Measurements from ENCODE around the gene ABCG1.
"Not testable (repeated sequence)": the region's sequence is repeated elsewhere in the genome, so short reads cannot be mapped to it uniquely, and the experiment has no call there.

Gene ABCG1

GRCh38 chr21:42290505-42290904 is 71.6 kb downstream of the ABCG1 start:
- H3K9me3 ChIP-seq (ENCODE audit: control insufficient read depth in 1 of 2, low read length in 2 of 2): no peaks in the 10 kb centered on the region
- H3K4me3 ChIP-seq (ENCODE audit: low read depth in 1 of 2, low read length in 2 of 2): no peak overlapping the region
- no peaks in the 10 kb centered on the region for H3K4me1 ChIP-seq (ENCODE audit: control insufficient read depth in 1 of 2, insufficient read depth in 2 of 2, low read length in 2 of 2)
- H3K9ac ChIP-seq (ENCODE audit: low read depth in 1 of 2, low read length in 2 of 2): no peak overlapping the region
- no peak overlapping the region for H3K27ac ChIP-seq (ENCODE audit: low read depth, low read length)
- H3K27me3 ChIP-seq (ENCODE audit: control insufficient read depth in 1 of 2, insufficient read depth in 2 of 2, low read length in 2 of 2): peaks cover 5 to 7% of the 10 kb centered on the region in 2 donors
- peaks cover 0 to 8% of the 10 kb centered on the region in 2 donors for H3K36me3 ChIP-seq (ENCODE audit: control insufficient read depth in 1 of 2, insufficient read depth in 2 of 2, low read length in 2 of 2)

GRCh38 chr21:42291003-42291750 is 72.2 kb downstream of the ABCG1 start:
- Histone ChIP-seq H3K9ac (ENCODE audit: low read depth in 1 of 2, low read length in 2 of 2) (no peak overlapping the region), H3K27ac (ENCODE audit: low read depth, low read length) (no peak overlapping the region), H3K4me3 (ENCODE audit: low read depth in 1 of 2, low read length in 2 of 2) (no peak overlapping the region), H3K4me1 (ENCODE audit: control insufficient read depth in 1 of 2, insufficient read depth in 2 of 2, low read length in 2 of 2) (no peaks in the 10 kb centered on the region), H3K9me3 (ENCODE audit: control insufficient read depth in 1 of 2, low read length in 2 of 2) (no peaks in the 10 kb centered on the region), H3K27me3 (ENCODE audit: control insufficient read depth in 1 of 2, insufficient read depth in 2 of 2, low read length in 2 of 2) (peaks cover 5 to 7% of the 10 kb centered on the region in 2 donors), H3K36me3 (ENCODE audit: control insufficient read depth in 1 of 2, insufficient read depth in 2 of 2, low read length in 2 of 2) (peaks cover 0 to 8% of the 10 kb centered on the region in 2 donors)

- Histone ChIP-seq H3K27ac (ENCODE audit: low read depth, low read length) (no peak overlapping the region), H3K36me3 (ENCODE audit: control insufficient read depth in 1 of 2, insufficient read depth in 2 of 2, low read length in 2 of 2) (peaks cover 0 to 8% of the 10 kb centered on the region in 2 donors), H3K4me1 (ENCODE audit: control insufficient read depth in 1 of 2, insufficient read depth in 2 of 2, low read length in 2 of 2) (no peaks in the 10 kb centered on the region), H3K4me3 (ENCODE audit: low read depth in 1 of 2, low read length in 2 of 2) (no peak overlapping the region), H3K9ac (ENCODE audit: low read depth in 1 of 2, low read length in 2 of 2) (no peak overlapping the region), H3K27me3 (ENCODE audit: control insufficient read depth in 1 of 2, insufficient read depth in 2 of 2, low read length in 2 of 2) (peaks cover 5 to 7% of the 10 kb centered on the region in 2 donors), H3K9me3 (ENCODE audit: control insufficient read depth in 1 of 2, low read length in 2 of 2) (no peaks in the 10 kb centered on the region)
Observed at GRCh38 chr21:42291751-42292562, 73.0 kb downstream of the ABCG1 start.

GRCh38 chr21:42292563-42293142 is 73.7 kb downstream of the ABCG1 start:
- not testable (repeated sequence) for H3K4me1 ChIP-seq (ENCODE audit: control insufficient read depth in 1 of 2, insufficient read depth in 2 of 2, low read length in 2 of 2); H3K27ac ChIP-seq (ENCODE audit: low read depth, low read length); H3K9ac ChIP-seq (ENCODE audit: low read depth in 1 of 2, low read length in 2 of 2); H3K4me3 ChIP-seq (ENCODE audit: low read depth in 1 of 2, low read length in 2 of 2); H3K27me3 ChIP-seq (ENCODE audit: control insufficient read depth in 1 of 2, insufficient read depth in 2 of 2, low read length in 2 of 2); H3K36me3 ChIP-seq (ENCODE audit: control insufficient read depth in 1 of 2, insufficient read depth in 2 of 2, low read length in 2 of 2); H3K9me3 ChIP-seq (ENCODE audit: control insufficient read depth in 1 of 2, low read length in 2 of 2)

GRCh38 chr21:42293649-42294272 is 74.8 kb downstream of the ABCG1 start:
- H3K27ac ChIP-seq (ENCODE audit: low read depth, low read length): no peak overlapping the region
- H3K27me3 ChIP-seq (ENCODE audit: control insufficient read depth in 1 of 2, insufficient read depth in 2 of 2, low read length in 2 of 2): peaks cover 5 to 7% of the 10 kb centered on the region in 2 donors
- no peaks in the 10 kb centered on the region for H3K4me1 ChIP-seq (ENCODE audit: control insufficient read depth in 1 of 2, insufficient read depth in 2 of 2, low read length in 2 of 2)
- no peak overlapping the region for H3K9ac ChIP-seq (ENCODE audit: low read depth in 1 of 2, low read length in 2 of 2)
- H3K36me3 ChIP-seq (ENCODE audit: control insufficient read depth in 1 of 2, insufficient read depth in 2 of 2, low read length in 2 of 2): peaks cover 0 to 8% of the 10 kb centered on the region in 2 donors
- H3K4me3 ChIP-seq (ENCODE audit: low read depth in 1 of 2, low read length in 2 of 2): no peak overlapping the region
- no peaks in the 10 kb centered on the region for H3K9me3 ChIP-seq (ENCODE audit: control insufficient read depth in 1 of 2, low read length in 2 of 2)

GRCh38 chr21:42294273-42294880 is 75.4 kb downstream of the ABCG1 start:
- no peak overlapping the region for H3K27ac ChIP-seq (ENCODE audit: low read depth, low read length)
- H3K4me1 ChIP-seq (ENCODE audit: control insufficient read depth in 1 of 2, insufficient read depth in 2 of 2, low read length in 2 of 2): no peaks in the 10 kb centered on the region
- H3K36me3 ChIP-seq (ENCODE audit: control insufficient read depth in 1 of 2, insufficient read depth in 2 of 2, low read length in 2 of 2): peaks cover 0 to 8% of the 10 kb centered on the region in 2 donors
- no peak overlapping the region for H3K4me3 ChIP-seq (ENCODE audit: low read depth in 1 of 2, low read length in 2 of 2)
- H3K9me3 ChIP-seq (ENCODE audit: control insufficient read depth in 1 of 2, low read length in 2 of 2): no peaks in the 10 kb centered on the region
- peaks cover 5 to 7% of the 10 kb centered on the region in 2 donors for H3K27me3 ChIP-seq (ENCODE audit: control insufficient read depth in 1 of 2, insufficient read depth in 2 of 2, low read length in 2 of 2)
- no peak overlapping the region for H3K9ac ChIP-seq (ENCODE audit: low read depth in 1 of 2, low read length in 2 of 2)

GRCh38 chr21:42295845-42296244 is 76.9 kb downstream of the ABCG1 start:
- H3K36me3 ChIP-seq (ENCODE audit: control insufficient read depth in 1 of 2, insufficient read depth in 2 of 2, low read length in 2 of 2): peaks cover 0 to 8% of the 10 kb centered on the region in 2 donors
- H3K4me3 ChIP-seq (ENCODE audit: low read depth in 1 of 2, low read length in 2 of 2): no peak overlapping the region
- H3K9ac ChIP-seq (ENCODE audit: low read depth in 1 of 2, low read length in 2 of 2): no peak overlapping the region
- H3K27me3 ChIP-seq (ENCODE audit: control insufficient read depth in 1 of 2, insufficient read depth in 2 of 2, low read length in 2 of 2): peaks cover 5 to 11% of the 10 kb centered on the region in 2 donors
- H3K27ac ChIP-seq (ENCODE audit: low read depth, low read length): no peak overlapping the region
- no peaks in the 10 kb centered on the region for H3K9me3 ChIP-seq (ENCODE audit: control insufficient read depth in 1 of 2, low read length in 2 of 2)
- no peaks in the 10 kb centered on the region for H3K4me1 ChIP-seq (ENCODE audit: control insufficient read depth in 1 of 2, insufficient read depth in 2 of 2, low read length in 2 of 2)

GRCh38 chr21:42296501-42296900 is 77.6 kb downstream of the ABCG1 start:
- Histone ChIP-seq H3K4me3 (ENCODE audit: low read depth in 1 of 2, low read length in 2 of 2) (no peak overlapping the region), H3K27me3 (ENCODE audit: control insufficient read depth in 1 of 2, insufficient read depth in 2 of 2, low read length in 2 of 2) (peaks cover 5 to 11% of the 10 kb centered on the region in 2 donors), H3K9me3 (ENCODE audit: control insufficient read depth in 1 of 2, low read length in 2 of 2) (no peaks in the 10 kb centered on the region), H3K27ac (ENCODE audit: low read depth, low read length) (no peak overlapping the region), H3K9ac (ENCODE audit: low read depth in 1 of 2, low read length in 2 of 2) (no peak overlapping the region), H3K4me1 (ENCODE audit: control insufficient read depth in 1 of 2, insufficient read depth in 2 of 2, low read length in 2 of 2) (no peaks in the 10 kb centered on the region), H3K36me3 (ENCODE audit: control insufficient read depth in 1 of 2, insufficient read depth in 2 of 2, low read length in 2 of 2) (peaks cover 0 to 8% of the 10 kb centered on the region in 2 donors)

GRCh38 chr21:42297377-42297776 is 78.4 kb downstream of the ABCG1 start:
- Histone ChIP-seq H3K36me3 (ENCODE audit: control insufficient read depth in 1 of 2, insufficient read depth in 2 of 2, low read length in 2 of 2) (peaks cover 0 to 5% of the 10 kb centered on the region in 2 donors), H3K9ac (ENCODE audit: low read depth in 1 of 2, low read length in 2 of 2) (no peak overlapping the region), H3K9me3 (ENCODE audit: control insufficient read depth in 1 of 2, low read length in 2 of 2) (no peaks in the 10 kb centered on the region), H3K4me1 (ENCODE audit: control insufficient read depth in 1 of 2, insufficient read depth in 2 of 2, low read length in 2 of 2) (no peaks in the 10 kb centered on the region), H3K27ac (ENCODE audit: low read depth, low read length) (no peak overlapping the region), H3K4me3 (ENCODE audit: low read depth in 1 of 2, low read length in 2 of 2) (no peak overlapping the region), H3K27me3 (ENCODE audit: control insufficient read depth in 1 of 2, insufficient read depth in 2 of 2, low read length in 2 of 2) (peaks cover 5 to 11% of the 10 kb centered on the region in 2 donors)

All from duodenal mucosa (tissue), 2 donors.